ENCODE measurements around the gene CHD3.

CHD3 gene

GRCh38 chr17:7888184-7888920, at the start of gene CHD3:
TSS of gene CHD3 (plus strand) at chr17:7888789. CDS start at chr17:7889001, 212 bp downstream.
- no peak for DNase-seq

- peak; percentile 46 for DNase-seq
Measured at GRCh38 chr17:7839190-7839875, 49.3 kb upstream of the CHD3 start.

GRCh38 chr17:7839876-7840261, 48.7 kb upstream of the CHD3 start:
- no peak for DNase-seq

GRCh38 chr17:7840441-7840840, 48.1 kb upstream of the CHD3 start:
- no peak for DNase-seq

GRCh38 chr17:7840875-7841274, 47.7 kb upstream of the CHD3 start:
- DNase-seq, result no peak

- peak; percentile 97 for DNase-seq
Measured at GRCh38 chr17:7841396-7841914, 47.1 kb upstream of the CHD3 start.

- peak; percentile 91 for DNase-seq
Measured at GRCh38 chr17:7841915-7842379, 46.6 kb upstream of the CHD3 start.

GRCh38 chr17:7842380-7843256, 46.0 kb upstream of the CHD3 start:
- peak; percentile 98 for DNase-seq

GRCh38 chr17:7843257-7843535, 45.4 kb upstream of the CHD3 start:
- DNase-seq, result no peak

- peak; percentile 97 for DNase-seq
Measured at GRCh38 chr17:7843536-7844291, 44.9 kb upstream of the CHD3 start.

GRCh38 chr17:7844292-7845154, 44.1 kb upstream of the CHD3 start:
- peak; percentile 96 for DNase-seq

GRCh38 chr17:7845359-7846062, 43.1 kb upstream of the CHD3 start:
- DNase-seq, result no peak

GRCh38 chr17:7846063-7846735, 42.4 kb upstream of the CHD3 start:
- no peak for DNase-seq

- no peak for DNase-seq
Measured at GRCh38 chr17:7846765-7847661, 41.6 kb upstream of the CHD3 start.

GRCh38 chr17:7848131-7848579, 40.4 kb upstream of the CHD3 start:
- DNase-seq, result no peak

- no peak for DNase-seq
Measured at GRCh38 chr17:7848739-7849129, 39.9 kb upstream of the CHD3 start.

- DNase-seq, result no peak
Measured at GRCh38 chr17:7849130-7849750, 39.3 kb upstream of the CHD3 start.

GRCh38 chr17:7849751-7850504, 38.7 kb upstream of the CHD3 start:
- DNase-seq, result no peak
